CD14-positive monocyte (primary cell): ENCODE measurements around the gene JMJD7. TPM values are rescaled to one million over a fixed set of nuclear protein-coding genes. Genes with fewer than 3 reads are reported as not detected.
A peak's percentile ranks its signal among the peaks of the same experiment; 100 is the strongest.

Source experiments
- DNase-seq, 3 donors: peaks; one replicate each; pipeline ENCODE4 v3.0.0-alpha.2; 2011 to 2022
- H2AFZ ChIP-seq: 2 replicates; pipeline ENCODE4 v1.6.0; 2012; ENCODE audit warnings: mild to moderate bottlenecking, low read depth, low read length, inconsistent platforms; ENCODE audit not compliant: insufficient read depth, poor library complexity, severe bottlenecking
- H3K27ac ChIP-seq, 2 donors: 1 replicate in 1 of 2; 2 replicates in 1 of 2; pipeline ENCODE4 v1.5.1; 2012 to 2013; ENCODE audit warnings: low read length in 2 of 2, control low read depth in 1 of 2, inconsistent platforms in 1 of 2, low read depth in 1 of 2, mild to moderate bottlenecking in 1 of 2
- H3K27me3 ChIP-seq, 2 donors: one replicate each; pipeline versions ENCODE4 v1.6.0 to v1.6.1; 2011 to 2013; ENCODE audit warnings: low read length in 2 of 2; ENCODE audit not compliant: control insufficient read depth in 2 of 2, insufficient read depth in 2 of 2
- H3K36me3 ChIP-seq, 2 donors: replicated peaks in 1 of 2; 1 replicate in 1 of 2; 2 replicates in 1 of 2; pipeline versions ENCODE4 v1.5.1 to v1.6.1; 2012 to 2013; ENCODE audit warnings: low read length in 2 of 2, control low read depth in 1 of 2, inconsistent platforms in 1 of 2, mild to moderate bottlenecking in 1 of 2; ENCODE audit not compliant: insufficient read depth in 2 of 2, control insufficient read depth in 1 of 2
- H3K4me1 ChIP-seq, 2 donors: 1 replicate in 1 of 2; 2 replicates in 1 of 2; pipeline versions ENCODE4 v1.5.1 to v1.6.1; 2012 to 2013; ENCODE audit warnings: low read length in 2 of 2, control low read depth in 1 of 2, inconsistent platforms in 1 of 2, mild to moderate bottlenecking in 1 of 2, moderate library complexity in 1 of 2; ENCODE audit not compliant: insufficient read depth in 2 of 2, control insufficient read depth in 1 of 2
- H3K4me2 ChIP-seq: replicated peaks from 2 replicates; pipeline ENCODE3; 2012; ENCODE audit warnings: low read length, moderate library complexity, mild to moderate bottlenecking; ENCODE audit not compliant: poor library complexity, severe bottlenecking; ENCODE audit errors: extremely low read depth
- H3K4me3 ChIP-seq, 3 experiments: fragments of 200-600 bp in 1 of 3; sonication (generic) in 1 of 3; replicated peaks in 1 of 3; 1 replicate in 2 of 3; 2 replicates in 1 of 3; pipeline ENCODE4 v1.5.1; 2011 to 2013; ENCODE audit warnings: low read length in 3 of 3, mild to moderate bottlenecking in 3 of 3, control low read depth in 2 of 3, low read depth in 2 of 3, inconsistent platforms in 1 of 3, moderate library complexity in 1 of 3
- H3K79me2 ChIP-seq: 2 replicates; pipeline ENCODE4 v1.6.0; 2012; ENCODE audit warnings: mild to moderate bottlenecking, control low read depth, inconsistent platforms, low read length, moderate library complexity; ENCODE audit not compliant: insufficient read depth
- H3K9ac ChIP-seq: 2 replicates; pipeline ENCODE4 v1.6.0; 2017; ENCODE audit warnings: low read length, mild to moderate bottlenecking; ENCODE audit not compliant: insufficient read depth, poor library complexity, severe bottlenecking
- H3K9me3 ChIP-seq, 2 donors: replicated peaks in 1 of 2; 1 replicate in 1 of 2; 2 replicates in 1 of 2; pipeline versions ENCODE4 v1.5.1 to v1.6.1; 2012 to 2013; ENCODE audit warnings: low read length in 2 of 2, control low read depth in 1 of 2; ENCODE audit not compliant: control insufficient read depth in 1 of 2, insufficient read depth in 1 of 2
- H4K20me1 ChIP-seq: 2 replicates; pipeline ENCODE4 v1.6.0; 2012; ENCODE audit warnings: mild to moderate bottlenecking, low read length, control low read depth, moderate library complexity; ENCODE audit not compliant: insufficient read depth
- H3K27ac Mint-ChIP-seq, 7 donors: one replicate each; pipeline ENCODE4 v1.8.0; 2020; ENCODE audit warnings: mild to moderate bottlenecking in 7 of 7, mixed read lengths in 7 of 7, moderate library complexity in 6 of 7, inconsistent platforms in 2 of 7
- H3K27me3 Mint-ChIP-seq, 3 donors: one replicate each; pipeline ENCODE4 v1.8.0; 2021 to 2022; ENCODE audit warnings: low read depth in 3 of 3, mild to moderate bottlenecking in 3 of 3, mixed read lengths in 3 of 3, moderate library complexity in 3 of 3, inconsistent platforms in 1 of 3
- H3K36me3 Mint-ChIP-seq, 2 donors: one replicate each; pipeline ENCODE4 v1.8.0; 2020; ENCODE audit warnings: mixed read lengths in 2 of 2, inconsistent platforms in 1 of 2, mild to moderate bottlenecking in 1 of 2
- H3K4me1 Mint-ChIP-seq: one replicate; pipeline ENCODE4 v1.8.0; 2020; ENCODE audit warnings: mild to moderate bottlenecking, mixed read lengths
- H3K4me3 Mint-ChIP-seq, 2 donors: one replicate each; pipeline ENCODE4 v1.8.0; 2020; ENCODE audit warnings: mild to moderate bottlenecking in 2 of 2, mixed read lengths in 2 of 2, moderate library complexity in 1 of 2
- H3K9me3 Mint-ChIP-seq, 7 donors: one replicate each; pipeline ENCODE4 v1.8.0; 2020 to 2022; ENCODE audit warnings: mixed read lengths in 7 of 7, mild to moderate bottlenecking in 6 of 7, moderate library complexity in 6 of 7, inconsistent platforms in 2 of 7
- CTCF ChIP-seq: fragments of 200-600 bp; IDR thresholded peaks from one replicate; pipeline ENCODE4 v1.8.0; 2022; ENCODE audit warnings: antibody characterized with exemption, mild to moderate bottlenecking
- WGBS: methylation state at CpG from one replicate; pipeline ENCODE4 v1.1.5; 2013; ENCODE audit warnings: missing lambda C conversion rate; ENCODE audit not compliant: insufficient coverage; 5-methylcytosine and 5-hydroxymethylcytosine counted together
- intact Hi-C, 2 donors: fragments of 100-400 bp; cut with micrococcal nuclease; formaldehyde crosslinking; loops; one replicate each; pipeline versions ENCODE4 v1.15.0 to v1.15.1; 2023
- polyA plus RNA-seq, 3 donors: library from polyadenylated mRNA; depleted of rRNA in 1 of 3; unstranded in 2 of 3; stranded (reverse) in 1 of 3; fragments of 300-500 nt in 2 of 3; fragments of >200 nt in 1 of 3; fragmentation: Illumina TruSeq in 2 of 3; gene quantifications; 1 replicate in 2 of 3; 2 replicates in 1 of 3; pipeline ENCODE4 v1.2.3, GENCODE V29; 2012 to 2021

Gene JMJD7
- polyA plus RNA-seq, 3 donors: 11.3 to 18.8 (median 15.2) TPM

- Histone ChIP-seq H3K36me3 (peaks cover 41 to 51% of the 10 kb centered on the region in 2 donors), H3K27ac (no peak overlapping the region), H2AFZ (no peak overlapping the region), H3K9ac (no peak overlapping the region), H3K79me2 (peaks cover 8% of the 10 kb centered on the region), H3K9me3 (no peaks in the 10 kb centered on the region), H4K20me1 (peaks cover 37% of the 10 kb centered on the region), H3K4me3 (no peak overlapping the region), H3K27me3 (no peaks in the 10 kb centered on the region), H3K4me1 (peaks cover 2 to 3% of the 10 kb centered on the region in 2 donors), H3K4me2 (no peak overlapping the region)
- no peak overlapping the region for H3K4me3 Mint-ChIP-seq
- DNase-seq: no peak
- no peak overlapping the region for H3K27ac Mint-ChIP-seq
- H3K27me3 Mint-ChIP-seq: peaks cover 0 to 1% (median 0%) of the 10 kb centered on the region in 3 donors
- no peaks in the 10 kb centered on the region for H3K9me3 Mint-ChIP-seq
- H3K36me3 Mint-ChIP-seq: peaks cover 55 to 67% of the 10 kb centered on the region in 2 donors
- intact Hi-C loops: no loop called here
- 82% methylated on average over 2 of the region's 3 CpGs for WGBS
- TF ChIP-seq CTCF: no peak
- peaks cover 13% of the 10 kb centered on the region for H3K4me1 Mint-ChIP-seq
These were observed 6.2 kb downstream of the JMJD7 start for GRCh38 chr15:41834096-41834495.

- Histone ChIP-seq H3K9me3 (no peaks in the 10 kb centered on the region), H3K27ac (no peak overlapping the region), H3K4me3 (no peak overlapping the region), H3K27me3 (no peaks in the 10 kb centered on the region), H3K36me3 (peaks cover 50 to 64% of the 10 kb centered on the region in 2 donors), H4K20me1 (peaks cover 35% of the 10 kb centered on the region), H3K4me2 (no peak overlapping the region), H2AFZ (no peak overlapping the region), H3K4me1 (no peaks in the 10 kb centered on the region), H3K79me2 (no peaks in the 10 kb centered on the region), H3K9ac (no peak overlapping the region)
- no peak for TF ChIP-seq CTCF
- H3K4me1 Mint-ChIP-seq: peaks cover 11% of the 10 kb centered on the region
- peaks cover 54 to 63% of the 10 kb centered on the region in 2 donors for H3K36me3 Mint-ChIP-seq
- no peak overlapping the region for H3K4me3 Mint-ChIP-seq
- peak overlapping the region in 2 of 7 donors; percentile 57 to 63 for H3K27ac Mint-ChIP-seq
- WGBS: 72% methylated on average over 4 of the region's 6 CpGs
- no peaks in the 10 kb centered on the region for H3K9me3 Mint-ChIP-seq
- H3K27me3 Mint-ChIP-seq: peaks cover 0 to 1% (median 0%) of the 10 kb centered on the region in 3 donors
- no peak for DNase-seq
- intact Hi-C loops: no loop called here
These were observed 8.2 kb downstream of the JMJD7 start for GRCh38 chr15:41836073-41836472.
